Esophagus (tissue), 2 donors: ENCODE measurements around the gene OAT. TPM values are rescaled to one million over a fixed set of nuclear protein-coding genes. Genes with fewer than 3 reads are reported as not detected.
"Not testable (repeated sequence)": the region's sequence is repeated elsewhere in the genome, so short reads cannot be mapped to it uniquely, and the experiment has no call there.

ENCODE experiments used
- H3K27ac ChIP-seq, 2 donors: one replicate each; pipeline ENCODE4 v1.5.1; 2013; ENCODE audit warnings: low read depth in 2 of 2, mild to moderate bottlenecking in 2 of 2, inconsistent platforms in 1 of 2, low read length in 1 of 2, moderate library complexity in 1 of 2
- H3K27me3 ChIP-seq, 2 donors: one replicate each; pipeline ENCODE4 v1.6.1; 2013; ENCODE audit warnings: low read length in 2 of 2, control low read depth in 1 of 2, mild to moderate bottlenecking in 1 of 2; ENCODE audit not compliant: insufficient read depth in 2 of 2, control insufficient read depth in 1 of 2
- H3K36me3 ChIP-seq, 2 donors: one replicate each; pipeline ENCODE4 v1.6.1; 2013; ENCODE audit warnings: low read length in 1 of 2; ENCODE audit not compliant: control insufficient read depth in 2 of 2, insufficient read depth in 2 of 2
- H3K4me1 ChIP-seq, 2 donors: one replicate each; pipeline ENCODE4 v1.6.1; 2013; ENCODE audit warnings: low read length in 1 of 2; ENCODE audit not compliant: control insufficient read depth in 2 of 2, insufficient read depth in 2 of 2
- H3K4me3 ChIP-seq, 2 donors: one replicate each; pipeline ENCODE4 v1.5.1; 2013; ENCODE audit warnings: low read length in 2 of 2, mild to moderate bottlenecking in 2 of 2, low read depth in 1 of 2, moderate library complexity in 1 of 2
- H3K9me3 ChIP-seq, 2 donors: one replicate each; pipeline ENCODE4 v1.6.1; 2013; ENCODE audit warnings: mild to moderate bottlenecking in 2 of 2, low read depth in 1 of 2, low read length in 1 of 2, moderate library complexity in 1 of 2; ENCODE audit not compliant: control insufficient read depth in 2 of 2, insufficient read depth in 1 of 2
- WGBS, 2 donors: extraction: QIAGEN DNeasy Blood & Tissue Kit; methylation state at CpG; one replicate each; pipeline ENCODE4 v1.1.7; 2013; 5-methylcytosine and 5-hydroxymethylcytosine counted together
- polyA plus RNA-seq, 2 donors: library from polyadenylated mRNA; stranded (reverse); fragments of 200-250 nt; gene quantifications; one replicate each; pipeline ENCODE4 v1.2.3, GENCODE V29; 2013
- donor health status: healthy with polysubstance abuse.
- donor health status: Bipolar disorder and iron deficiency.

OAT gene
- polyA plus RNA-seq, 2 donors: 46.3 to 99.7 TPM

- WGBS, 2 donors: 9 to 22% methylated on average over 24 to 26 of the region's 26 CpGs
- Histone ChIP-seq H3K9me3 (no peaks in the 10 kb centered on the region), H3K4me1 (peaks cover 9 to 16% of the 10 kb centered on the region in 2 donors), H3K27ac (no peak overlapping the region), H3K4me3 (no peak overlapping the region), H3K36me3 (no peaks in the 10 kb centered on the region), H3K27me3 (peaks cover 0 to 11% of the 10 kb centered on the region in 2 donors)
Observed at GRCh38 chr10:124448696-124449169, 30.0 kb upstream of the OAT start.

GRCh38 chr10:124447751-124448466 lies 29.2 kb upstream of the OAT start:
- peak overlapping the region in 1 of 2 donors; percentile 8 for H3K4me3 ChIP-seq
- H3K27me3 ChIP-seq: peaks cover 0 to 11% of the 10 kb centered on the region in 2 donors
- peaks cover 9 to 16% of the 10 kb centered on the region in 2 donors for H3K4me1 ChIP-seq
- no peak overlapping the region for H3K27ac ChIP-seq
- WGBS, 2 donors: 7 to 19% methylated on average over 57 to 60 of the region's 60 CpGs
- no peaks in the 10 kb centered on the region for H3K9me3 ChIP-seq
- no peaks in the 10 kb centered on the region for H3K36me3 ChIP-seq

DNA sequence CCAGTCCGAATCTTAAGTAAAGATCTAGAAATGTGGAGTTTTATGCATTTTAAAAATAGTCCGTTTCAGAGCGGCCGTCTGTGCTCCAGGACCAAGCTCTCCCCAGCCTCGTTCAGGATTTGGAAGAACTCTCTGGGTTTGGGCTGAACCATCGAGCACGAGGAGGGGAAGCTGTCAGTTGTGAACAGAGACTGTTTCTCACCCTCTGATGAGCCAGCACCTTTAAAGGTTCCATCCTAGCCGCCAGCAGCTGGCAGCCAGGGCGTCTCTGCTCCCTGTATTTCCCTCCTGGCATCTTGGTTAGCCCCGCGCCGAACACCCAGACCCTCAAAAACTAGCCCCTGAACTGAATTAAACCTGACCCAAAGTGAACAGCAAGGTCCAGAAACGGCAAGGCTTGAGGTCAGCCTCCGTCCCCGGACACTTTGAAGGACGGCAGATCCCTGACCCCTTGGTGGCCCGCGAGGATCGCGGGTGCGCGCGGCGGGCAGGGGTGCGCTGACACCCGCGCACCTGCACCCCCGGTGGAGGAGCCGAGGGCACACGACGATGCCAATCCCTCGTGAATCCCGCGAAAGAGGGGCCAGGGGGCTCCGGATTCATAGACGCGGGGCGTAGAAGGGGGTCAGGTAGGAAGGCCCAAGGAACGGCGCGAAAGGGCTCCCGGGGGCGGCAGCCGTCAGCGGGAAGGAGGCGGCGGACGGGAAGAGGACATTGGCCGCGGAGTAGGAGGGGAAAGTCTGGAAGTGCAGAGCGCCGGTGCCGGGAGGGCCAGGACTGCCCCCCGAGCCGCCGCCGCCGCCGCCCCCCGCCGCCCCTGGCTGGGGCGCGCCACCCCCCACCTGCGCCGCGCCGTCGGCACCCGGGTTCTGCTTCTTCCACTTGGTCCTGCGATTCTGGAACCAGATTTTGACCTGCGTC lies 28.4 kb upstream of the OAT start:
- no peaks in the 10 kb centered on the region for H3K36me3 ChIP-seq
- H3K4me3 ChIP-seq: peak overlapping the region in 1 of 2 donors; percentile 8
- no peak overlapping the region for H3K27ac ChIP-seq
- no peaks in the 10 kb centered on the region for H3K9me3 ChIP-seq
- peaks cover 9 to 16% of the 10 kb centered on the region in 2 donors for H3K4me1 ChIP-seq
- H3K27me3 ChIP-seq: peaks cover 0 to 11% of the 10 kb centered on the region in 2 donors
- 21 to 31% methylated on average over 63 to 71 of the region's 71 CpGs for WGBS, 2 donors

- H3K27ac ChIP-seq, H3K4me1 ChIP-seq, H3K4me3 ChIP-seq, H3K27me3 ChIP-seq, H3K9me3 ChIP-seq, H3K36me3 ChIP-seq: not testable (repeated sequence)
- WGBS, 2 donors: 80 to 84% methylated on average over 5 of the region's 5 CpGs
Observed at GRCh38 chr10:124441694-124442093, 23.0 kb upstream of the OAT start.

DNA sequence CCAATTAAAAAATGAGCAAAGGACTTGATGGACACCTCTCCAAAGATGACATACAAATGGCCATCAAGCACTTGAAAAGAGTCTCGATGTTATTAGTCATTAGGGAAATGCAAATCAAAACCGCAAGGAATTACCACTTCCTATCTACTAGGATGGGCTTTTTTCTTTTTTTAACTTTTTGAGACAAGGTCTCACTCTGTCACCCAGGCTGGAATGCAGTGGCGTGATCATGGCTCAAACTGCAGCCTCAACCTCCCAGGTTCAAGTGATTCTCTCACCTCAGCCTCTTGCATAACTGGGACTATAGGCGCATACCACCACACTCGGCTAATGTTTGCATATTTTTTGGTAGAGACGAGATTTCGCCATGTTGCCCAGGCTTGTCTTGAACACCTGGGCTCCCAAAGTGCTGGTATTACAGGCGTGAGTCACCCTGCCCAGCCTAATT lies 17.5 kb upstream of the OAT start:
- no peaks in the 10 kb centered on the region for H3K36me3 ChIP-seq
- no peaks in the 10 kb centered on the region for H3K4me1 ChIP-seq
- H3K4me3 ChIP-seq: no peak overlapping the region
- no peaks in the 10 kb centered on the region for H3K27me3 ChIP-seq
- no peaks in the 10 kb centered on the region for H3K9me3 ChIP-seq
- peak overlapping the region; percentile 8 to 49 for H3K27ac ChIP-seq
- 48 to 56% methylated on average over 8 of the region's 8 CpGs for WGBS, 2 donors

DNA sequence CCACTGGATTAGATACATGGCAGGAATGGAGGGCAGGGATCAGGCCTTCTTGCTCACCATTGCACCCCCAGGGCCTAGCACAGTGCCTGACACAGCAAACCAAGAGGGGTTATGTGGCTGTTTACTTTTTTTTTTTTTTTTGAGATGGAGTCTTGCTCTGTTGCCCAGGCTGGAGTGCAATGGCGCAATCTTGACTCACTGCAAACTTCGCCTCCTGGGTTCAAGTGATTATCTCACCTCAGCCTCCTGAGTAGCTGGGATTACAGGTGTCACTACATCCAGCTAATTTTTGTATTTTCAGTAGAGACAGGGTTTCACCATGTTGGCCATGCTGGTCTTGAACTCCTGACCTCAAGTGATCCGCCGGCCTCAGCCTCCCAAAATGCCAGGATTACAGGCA lies 17.0 kb upstream of the OAT start:
- H3K4me1 ChIP-seq, H3K9me3 ChIP-seq, H3K4me3 ChIP-seq, H3K36me3 ChIP-seq, H3K27me3 ChIP-seq: not testable (repeated sequence)
- H3K27ac ChIP-seq: peak overlapping the region in 1 of 2 donors; percentile 7
- WGBS, 2 donors: 72 to 77% methylated on average over 4 of the region's 4 CpGs

DNA sequence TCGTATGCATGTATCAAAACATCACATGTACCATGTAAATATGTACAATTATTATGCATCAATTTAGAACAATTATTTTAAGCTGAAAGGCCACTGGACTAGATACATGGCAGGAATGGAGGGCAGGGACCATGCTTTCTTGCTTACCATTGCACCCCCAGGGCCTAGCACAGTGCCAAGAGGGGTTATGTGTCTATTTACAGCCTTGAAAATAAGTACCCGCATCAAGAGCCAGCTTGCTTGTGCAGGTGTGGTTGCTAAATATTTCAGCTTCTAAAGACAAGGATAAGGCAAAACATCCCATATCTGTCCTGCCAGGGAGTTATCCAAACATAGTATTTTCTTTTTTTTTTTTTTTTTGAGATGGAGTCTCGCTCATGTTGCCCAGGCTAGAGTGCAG lies 14.7 kb upstream of the OAT start:
- no peaks in the 10 kb centered on the region for H3K9me3 ChIP-seq
- H3K27me3 ChIP-seq: no peaks in the 10 kb centered on the region
- no peaks in the 10 kb centered on the region for H3K36me3 ChIP-seq
- no peak overlapping the region for H3K4me3 ChIP-seq
- no peak overlapping the region for H3K27ac ChIP-seq
- no peaks in the 10 kb centered on the region for H3K4me1 ChIP-seq
- WGBS, 2 donors: 52 to 63% methylated on average over 3 of the region's 3 CpGs

- no peaks in the 10 kb centered on the region for H3K4me1 ChIP-seq
Observed at GRCh38 chr10:124430077-124430476, 11.4 kb upstream of the OAT start.

DNA sequence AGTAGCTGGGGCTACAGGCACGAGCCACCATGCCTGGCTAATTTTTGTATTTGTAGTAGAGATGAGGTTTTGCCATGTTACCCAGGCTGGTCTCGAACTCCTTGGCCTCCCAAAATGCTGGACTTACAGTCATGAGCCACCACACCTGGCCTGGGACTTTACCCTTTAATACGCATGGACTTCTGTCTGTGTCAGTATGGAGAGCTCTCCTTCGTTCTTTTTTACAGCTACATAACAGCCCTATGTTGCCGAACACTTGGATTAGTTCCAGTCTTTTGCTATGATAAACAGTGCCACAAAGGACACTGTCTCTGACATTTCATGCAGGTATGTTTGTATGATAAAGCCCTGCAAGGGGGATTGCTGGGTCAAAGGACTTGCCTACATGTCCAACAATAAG lies 10.9 kb upstream of the OAT start:
- no peaks in the 10 kb centered on the region for H3K4me1 ChIP-seq
- no peak overlapping the region for H3K27ac ChIP-seq
- H3K27me3 ChIP-seq: no peaks in the 10 kb centered on the region
- H3K4me3 ChIP-seq: no peak overlapping the region
- 63 to 69% methylated on average over 5 of the region's 5 CpGs for WGBS, 2 donors
- no peaks in the 10 kb centered on the region for H3K9me3 ChIP-seq
- H3K36me3 ChIP-seq: no peaks in the 10 kb centered on the region

More at GRCh38 chr10:124430077-124430476, 11.4 kb upstream of the OAT start:
- no peaks in the 10 kb centered on the region for H3K27me3 ChIP-seq
- no peak overlapping the region for H3K27ac ChIP-seq
- H3K4me3 ChIP-seq: no peak overlapping the region
- 87 to 89% methylated on average over 4 of the region's 4 CpGs for WGBS, 2 donors
- H3K36me3 ChIP-seq: no peaks in the 10 kb centered on the region
- no peaks in the 10 kb centered on the region for H3K9me3 ChIP-seq
